ENCODE data around the gene GOLGA6A.

DNA sequence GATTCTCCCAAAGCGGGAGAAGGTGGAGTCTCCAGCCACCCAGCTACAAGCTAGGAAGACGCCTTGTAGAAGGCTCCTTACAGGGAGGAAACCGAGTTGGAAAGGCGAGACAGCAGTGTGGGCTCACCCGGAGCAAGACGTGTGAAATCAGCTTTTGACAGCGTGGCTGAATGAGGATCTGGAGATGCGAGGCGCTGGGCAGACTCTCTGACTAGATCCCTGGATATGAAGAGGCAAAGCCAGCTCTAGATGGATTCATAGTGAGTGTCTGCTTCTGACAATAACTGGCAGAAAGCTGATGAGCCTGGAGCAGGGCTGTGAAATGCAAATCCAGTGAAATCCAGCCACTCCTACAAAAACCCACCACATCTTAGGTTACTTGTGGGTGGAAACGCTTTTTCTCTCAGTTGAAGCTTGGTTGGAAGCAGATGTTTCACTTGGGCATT is 41.0 kb downstream of the GOLGA6A start:
- TF ChIP-seq, protein P1, sequence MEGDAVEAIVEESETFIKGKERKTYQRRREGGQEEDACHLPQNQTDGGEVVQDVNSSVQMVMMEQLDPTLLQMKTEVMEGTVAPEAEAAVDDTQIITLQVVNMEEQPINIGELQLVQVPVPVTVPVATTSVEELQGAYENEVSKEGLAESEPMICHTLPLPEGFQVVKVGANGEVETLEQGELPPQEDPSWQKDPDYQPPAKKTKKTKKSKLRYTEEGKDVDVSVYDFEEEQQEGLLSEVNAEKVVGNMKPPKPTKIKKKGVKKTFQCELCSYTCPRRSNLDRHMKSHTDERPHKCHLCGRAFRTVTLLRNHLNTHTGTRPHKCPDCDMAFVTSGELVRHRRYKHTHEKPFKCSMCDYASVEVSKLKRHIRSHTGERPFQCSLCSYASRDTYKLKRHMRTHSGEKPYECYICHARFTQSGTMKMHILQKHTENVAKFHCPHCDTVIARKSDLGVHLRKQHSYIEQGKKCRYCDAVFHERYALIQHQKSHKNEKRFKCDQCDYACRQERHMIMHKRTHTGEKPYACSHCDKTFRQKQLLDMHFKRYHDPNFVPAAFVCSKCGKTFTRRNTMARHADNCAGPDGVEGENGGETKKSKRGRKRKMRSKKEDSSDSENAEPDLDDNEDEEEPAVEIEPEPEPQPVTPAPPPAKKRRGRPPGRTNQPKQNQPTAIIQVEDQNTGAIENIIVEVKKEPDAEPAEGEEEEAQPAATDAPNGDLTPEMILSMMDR (IDR thresholded peaks at IDR 0.05; ENCODE audit: insufficient read depth, low read length, poor library complexity, severe bottlenecking): no peak
- TF ChIP-seq EZH2phosphoT487 (conservative IDR thresholded peaks at IDR 0.05; ENCODE audit: low read length): no peak

Measured in SU-DHL-6 (cell line).